ENCODE results near the gene KCNE3.

GRCh38 chr11:74457356-74457755, 10.0 kb downstream of the KCNE3 start:
- no peak for TF ChIP-seq ZNF577 (CRISPR knock-in tag; IDR thresholded peaks at IDR 0.05; ENCODE audit: borderline replicate concordance, low read depth)
- TF ChIP-seq ZNF792 (CRISPR knock-in tag; IDR thresholded peaks at IDR 0.05), result no peak
- no peak for TF ChIP-seq HCFC1 (IDR thresholded peaks at IDR 0.05; ENCODE audit: low read depth, low read length)
- TF ChIP-seq RFX5 (IDR thresholded peaks at IDR 0.05; ENCODE audit: low read depth, low read length), result no peak
- TF ChIP-seq ZNF10 (CRISPR knock-in tag; IDR thresholded peaks at IDR 0.05; ENCODE audit: borderline replicate concordance, low read depth), result no peak
- no peak for TF ChIP-seq BATF2 (CRISPR knock-in tag; IDR thresholded peaks at IDR 0.05)

All from HepG2 (cell line).